ENCODE data around the gene SECISBP2L. TPM values are rescaled to one million over a fixed set of nuclear protein-coding genes. Genes with fewer than 3 reads are reported as not detected.

Gene SECISBP2L
- total and polyA plus RNA-seq, 2 experiments from 2014 or later, result 24.6 to 25.2 TPM

- DNase-seq (ENCODE audit: low read depth in 1 of 2, low spot score in 1 of 2), result peak in 1 of 2 donors; percentile 94
- Histone ChIP-seq H3K27me3 (no peaks in the 10 kb centered on the region), H3K4me1 (ENCODE audit: low read depth) (no peaks in the 10 kb centered on the region), H3K27ac (no peak overlapping the region), H3K36me3 (no peaks in the 10 kb centered on the region), H3K9me3 (ENCODE audit: low read depth) (no peaks in the 10 kb centered on the region), H3K4me3 (no peak overlapping the region)
- TF ChIP-seq CTCF (IDR thresholded peaks at IDR 0.05; ENCODE audit: low read depth, low read length), result no peak
Measured at GRCh38 chr15:48939648-48940047, 106.6 kb downstream of the SECISBP2L start.

Other genes starting within 250 kb of the SECISBP2L start
- gene CEP152, start 235.4 kb downstream of the SECISBP2L start, total RNA-seq, result 1.7 and 5.6 TPM in 2 replicates
- gene CEP152, start 235.4 kb downstream of the SECISBP2L start, polyA plus RNA-seq, result 2.7 and 4.7 TPM in 2 replicates
- gene EID1, start 168.3 kb downstream of the SECISBP2L start, total RNA-seq, result 355 and 409 TPM in 2 replicates
- 361 and 422 TPM in 2 replicates for gene EID1, start 168.3 kb downstream of the SECISBP2L start, polyA plus RNA-seq
- gene SHC4, start 82.5 kb downstream of the SECISBP2L start, total RNA-seq, result 1.5 and 3.1 TPM in 2 replicates
- gene SHC4, start 82.5 kb downstream of the SECISBP2L start, polyA plus RNA-seq, result 1.3 and 2.8 TPM in 2 replicates
- gene COPS2, start 109.2 kb upstream of the SECISBP2L start, total RNA-seq, result 25.7 and 41.3 TPM in 2 replicates
- 35.7 and 38.7 TPM in 2 replicates for gene COPS2, start 109.2 kb upstream of the SECISBP2L start, polyA plus RNA-seq
- gene GALK2, start 123.8 kb upstream of the SECISBP2L start, total RNA-seq, result 27.8 and 28.1 TPM in 2 replicates
- gene GALK2, start 123.8 kb upstream of the SECISBP2L start, polyA plus RNA-seq, result 27.5 and 32.7 TPM in 2 replicates